ENCODE data around the gene BLOC1S1. TPM values are rescaled to one million over a fixed set of nuclear protein-coding genes. Genes with fewer than 3 reads are reported as not detected.

The BLOC1S1 gene
- total and polyA plus RNA-seq, 9 of the 15 experiments (the other 6 are each of a cell fraction or from before 2014, with no cell fraction given): 75.2 to 161 (median 98.8) TPM

DNA sequence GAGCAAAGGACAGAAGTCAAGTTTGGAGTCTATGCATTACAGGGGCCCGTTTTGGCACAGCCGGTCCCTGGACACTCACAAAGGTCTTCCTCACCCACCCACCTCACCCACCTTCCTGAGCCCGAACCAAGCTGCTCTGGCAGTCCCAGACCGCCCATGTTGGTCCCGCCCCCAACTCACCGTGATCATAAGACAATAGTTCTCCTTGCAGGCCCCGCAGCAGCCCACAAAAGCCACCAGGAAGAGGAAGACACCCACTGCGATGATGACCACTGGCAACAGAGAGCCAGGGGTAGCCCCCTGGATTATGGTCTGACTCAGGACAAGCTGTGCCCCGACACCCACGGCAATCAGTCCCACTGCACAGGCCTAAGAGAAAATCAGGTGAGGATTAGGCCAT lies 11.1 kb downstream of the BLOC1S1 start:
- 0 out of 2 replicates have a peak, but pooled peaks have one; percentile 39 for TF ChIP-seq RBFOX2 (IDR thresholded peaks at IDR 0.05; ENCODE audit: low read depth, low read length)
- no peak for TF ChIP-seq OTX1 (CRISPR knock-in tag; IDR thresholded peaks at IDR 0.05)
- TF ChIP-seq, protein P1, sequence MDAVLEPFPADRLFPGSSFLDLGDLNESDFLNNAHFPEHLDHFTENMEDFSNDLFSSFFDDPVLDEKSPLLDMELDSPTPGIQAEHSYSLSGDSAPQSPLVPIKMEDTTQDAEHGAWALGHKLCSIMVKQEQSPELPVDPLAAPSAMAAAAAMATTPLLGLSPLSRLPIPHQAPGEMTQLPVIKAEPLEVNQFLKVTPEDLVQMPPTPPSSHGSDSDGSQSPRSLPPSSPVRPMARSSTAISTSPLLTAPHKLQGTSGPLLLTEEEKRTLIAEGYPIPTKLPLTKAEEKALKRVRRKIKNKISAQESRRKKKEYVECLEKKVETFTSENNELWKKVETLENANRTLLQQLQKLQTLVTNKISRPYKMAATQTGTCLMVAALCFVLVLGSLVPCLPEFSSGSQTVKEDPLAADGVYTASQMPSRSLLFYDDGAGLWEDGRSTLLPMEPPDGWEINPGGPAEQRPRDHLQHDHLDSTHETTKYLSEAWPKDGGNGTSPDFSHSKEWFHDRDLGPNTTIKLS (IDR thresholded peaks at IDR 0.05; ENCODE audit: borderline replicate concordance, low read depth): no peak
- TF ChIP-seq POLR2G (IDR thresholded peaks at IDR 0.05; ENCODE audit: low read depth, low read length): 0 out of 2 replicates have a peak, but pooled peaks have one; percentile 21
- Histone ChIP-seq H3K79me2 (ENCODE audit: control insufficient read depth, insufficient read depth, low read length) (peaks cover 28% of the 10 kb centered on the region), H3K27me3 (ENCODE audit: control insufficient read depth in 2 of 2, insufficient read depth in 2 of 2, low read length in 2 of 2) (no peaks in the 10 kb centered on the region), H3K9me1 (ENCODE audit: control insufficient read depth, insufficient read depth, low read length) (no peaks in the 10 kb centered on the region), H3K9ac (ENCODE audit: insufficient read depth in 1 of 2, low read depth in 2 of 2, low read length in 2 of 2) (peak overlapping the region; percentile 94 to 97), H2AFZ (ENCODE audit: low read depth, low read length) (no peak overlapping the region), H4K20me1 (replicated peaks; ENCODE audit: control insufficient read depth, insufficient read depth, low read length) (peaks cover 22% of the 10 kb centered on the region; the same call in 1 of the 2 replicates), H3K27ac (ENCODE audit: extremely low read depth, low read depth, low read length) (peak overlapping the region; percentile 97; the same call in 2 of the 3 replicates), H3K4me2 (ENCODE audit: insufficient read depth, low read length) (peak overlapping the region; percentile 95), H3K4me3 (peak overlapping the region; percentile 69; the same call in 1 of the 2 replicates), H3K9me3 (replicated peaks; ENCODE audit: control insufficient read depth, insufficient read depth, low read depth, low read length) (no peaks in the 10 kb centered on the region), H3K4me1 (replicated peaks in 1 of 2; ENCODE audit: control insufficient read depth in 2 of 2, insufficient read depth in 2 of 2, low read length in 2 of 2) (peaks cover 22 to 43% of the 10 kb centered on the region in 2 experiments; a peak in 4 of 5 replicates), H3K36me3 (ENCODE audit: control insufficient read depth, insufficient read depth, low read length) (peaks cover 42% of the 10 kb centered on the region)
- FAIRE-seq: no peak
- BruUV-seq (replicated peaks): no TSS peak
- intact Hi-C loops (cut with micrococcal nuclease) (no loop called here), in situ Hi-C loops (cut with MboI) (no loop called here)
- ATAC-seq: no peak
- WGBS (ENCODE audit: insufficient coverage, low coverage, missing lambda C conversion rate): 24% methylated on average over 10 of the region's 10 CpGs
- DNase-seq (ENCODE audit: extremely low read depth in 1 of 4, low spot score in 3 of 4): no peak
- ChIA-PET POLR2A (interaction anchor here (0.7 to 1.0 kb wide), 3 partner anchors 9 to 27 kb away, joined by 3 to 5 read pairs (median 3); no protein-coding TSS in a partner anchor), CTCF (ENCODE audit: low intra/inter-chr PET ratio) (no interaction called here)
